B cell (primary cell): ENCODE data around the gene ADAMTS2.

Source experiments
- EZH2 ChIP-seq: IDR thresholded peaks from 2 replicates; pipeline ENCODE4 v1.6.1; 2012; ENCODE audit warnings: borderline replicate concordance, low read depth, mild to moderate bottlenecking, moderate library complexity, low read length; ENCODE audit not compliant: insufficient read depth, poor library complexity, severe bottlenecking
- TF ChIP-seq, protein P1 (sequence below): fragments of 200-600 bp; IDR thresholded peaks from one replicate; pipeline ENCODE4 v1.8.0; 2022; ENCODE audit warnings: antibody characterized with exemption, mild to moderate bottlenecking

DNA sequence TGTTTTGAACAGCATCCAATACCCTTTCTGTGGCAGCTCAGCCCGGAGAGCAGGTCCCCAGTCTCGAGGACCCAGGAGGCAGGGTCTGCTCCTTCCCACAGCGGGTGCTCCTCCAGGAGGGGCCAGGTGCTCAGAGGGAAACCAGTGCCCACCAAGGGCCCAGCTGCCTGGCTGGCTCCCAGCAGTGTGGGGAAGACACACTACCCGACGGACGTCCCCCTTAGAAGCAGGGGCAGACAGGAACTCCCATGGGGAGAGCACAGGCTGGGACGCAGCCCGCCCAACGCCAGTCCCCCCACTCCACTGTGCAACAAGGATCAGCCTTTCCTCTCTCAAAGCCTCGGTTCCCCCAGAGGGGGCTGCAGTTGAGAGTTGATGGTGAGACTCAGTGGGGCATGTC, 57.6 kb downstream of the ADAMTS2 start:
- TF ChIP-seq, protein P1, sequence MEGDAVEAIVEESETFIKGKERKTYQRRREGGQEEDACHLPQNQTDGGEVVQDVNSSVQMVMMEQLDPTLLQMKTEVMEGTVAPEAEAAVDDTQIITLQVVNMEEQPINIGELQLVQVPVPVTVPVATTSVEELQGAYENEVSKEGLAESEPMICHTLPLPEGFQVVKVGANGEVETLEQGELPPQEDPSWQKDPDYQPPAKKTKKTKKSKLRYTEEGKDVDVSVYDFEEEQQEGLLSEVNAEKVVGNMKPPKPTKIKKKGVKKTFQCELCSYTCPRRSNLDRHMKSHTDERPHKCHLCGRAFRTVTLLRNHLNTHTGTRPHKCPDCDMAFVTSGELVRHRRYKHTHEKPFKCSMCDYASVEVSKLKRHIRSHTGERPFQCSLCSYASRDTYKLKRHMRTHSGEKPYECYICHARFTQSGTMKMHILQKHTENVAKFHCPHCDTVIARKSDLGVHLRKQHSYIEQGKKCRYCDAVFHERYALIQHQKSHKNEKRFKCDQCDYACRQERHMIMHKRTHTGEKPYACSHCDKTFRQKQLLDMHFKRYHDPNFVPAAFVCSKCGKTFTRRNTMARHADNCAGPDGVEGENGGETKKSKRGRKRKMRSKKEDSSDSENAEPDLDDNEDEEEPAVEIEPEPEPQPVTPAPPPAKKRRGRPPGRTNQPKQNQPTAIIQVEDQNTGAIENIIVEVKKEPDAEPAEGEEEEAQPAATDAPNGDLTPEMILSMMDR = no peak
- no peak for TF ChIP-seq EZH2
